ENCODE results near the gene JUN. TPM values are rescaled to one million over a fixed set of nuclear protein-coding genes. Genes with fewer than 3 reads are reported as not detected.

JUN gene
- total RNA-seq (2014; rRNA removed; shearing (Covaris generic)) = 36.6 and 49.7 TPM in 2 replicates

DNA sequence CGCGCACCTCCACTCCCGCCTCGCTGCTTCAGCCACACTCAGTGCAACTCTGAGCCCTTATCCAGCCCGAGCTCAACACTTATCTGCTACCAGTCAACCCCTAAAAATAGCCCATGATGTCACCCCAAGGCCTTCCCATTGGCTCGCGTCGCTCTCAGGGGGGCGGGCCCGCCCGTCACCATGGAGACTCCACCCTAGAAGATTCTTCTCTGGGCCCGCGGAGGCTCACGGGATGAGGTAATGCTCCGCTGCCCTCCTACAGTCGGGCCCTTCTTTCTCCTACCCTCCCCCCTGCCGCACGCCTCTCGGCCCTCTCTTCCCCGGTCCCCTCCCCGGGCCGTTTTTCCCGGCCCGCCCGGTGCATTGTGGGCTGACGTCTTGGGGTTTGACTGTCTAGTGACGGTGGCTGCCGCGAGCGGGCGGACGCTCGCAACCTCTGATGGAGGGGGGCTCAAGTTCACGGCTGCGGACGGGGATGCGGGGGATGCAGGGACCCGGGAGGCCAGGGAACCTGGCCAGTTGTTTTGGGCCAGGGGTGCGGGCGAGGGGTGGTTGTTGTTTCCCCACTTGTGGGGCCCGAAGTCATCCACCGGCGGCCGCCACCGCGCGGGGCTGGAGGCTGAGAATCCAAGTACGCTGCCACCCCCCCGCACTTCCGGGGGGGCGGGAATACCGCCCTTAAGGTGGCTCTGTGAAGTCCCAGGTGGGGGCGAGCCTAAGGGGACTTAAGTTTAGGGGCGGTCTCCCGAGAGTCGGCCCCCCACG is at the start of gene JUN:
TSS of gene JUN (minus strand) at position 55 of the 765 bp plus-strand sequence. CDS start 977 bp downstream, outside the sequence.
- peak; percentile 99 for DNase-seq (ENCODE audit: low read depth)

DNA sequence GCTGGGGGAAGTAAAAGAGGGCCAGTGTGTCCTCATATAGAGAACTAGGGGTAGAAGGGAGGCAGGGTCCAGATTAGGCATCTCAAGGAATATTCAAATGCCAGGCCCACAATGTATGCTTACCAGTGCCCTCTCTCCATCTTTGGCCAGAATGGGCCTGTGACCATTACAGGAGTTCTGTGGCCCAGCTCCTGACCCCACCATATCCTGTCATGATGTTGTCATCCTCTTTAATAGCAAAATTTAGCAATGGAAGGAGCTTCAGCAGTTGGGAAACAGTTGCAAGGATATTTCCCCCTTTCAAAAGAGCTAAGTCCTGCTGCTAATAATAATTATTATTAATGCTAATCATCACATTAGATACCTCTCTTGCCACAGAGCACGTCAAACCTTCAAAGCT is 49.3 kb upstream of the JUN start:
- DNase-seq (ENCODE audit: low read depth) = no peak

DNA sequence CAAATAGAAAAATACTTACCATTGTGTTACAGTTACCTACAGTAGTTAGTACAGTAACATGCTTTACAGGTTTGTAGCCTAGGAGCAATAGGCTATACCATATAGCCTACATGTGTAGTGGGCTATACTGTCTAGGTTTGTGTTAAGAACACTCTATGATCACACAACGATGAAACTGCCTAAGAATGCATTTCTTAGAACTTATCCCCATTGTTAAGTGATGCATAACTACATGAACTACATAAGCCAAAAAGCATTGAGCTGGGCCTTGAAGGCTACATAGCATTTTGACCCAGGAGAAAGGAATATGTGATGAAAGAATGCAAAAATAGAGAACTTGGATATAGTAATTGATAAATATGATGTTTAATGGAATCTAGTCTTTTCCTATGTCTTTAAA is 46.4 kb upstream of the JUN start:
- no peak for DNase-seq (ENCODE audit: low read depth)

GRCh38 chr1:58829866-58830265 is 46.0 kb upstream of the JUN start:
- peak; percentile 49 for DNase-seq (ENCODE audit: low read depth)

DNA sequence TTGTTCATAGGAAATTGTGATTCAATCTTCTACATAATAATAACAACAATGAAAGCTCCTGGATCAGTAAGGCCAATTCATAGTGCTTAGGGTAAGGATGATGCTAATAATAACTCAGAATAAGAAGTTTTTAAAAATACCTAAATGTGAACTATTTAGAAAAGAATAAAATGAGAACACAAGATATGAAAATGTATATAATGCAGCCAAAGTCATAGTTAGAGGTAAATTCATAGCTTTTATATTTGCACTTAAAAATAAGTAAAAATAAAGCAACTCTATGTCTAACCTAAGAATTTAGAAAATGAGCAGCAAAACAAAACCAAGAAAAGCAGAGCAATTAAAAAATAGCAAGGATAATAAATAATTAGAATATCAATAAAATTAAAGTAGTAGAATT is 43.5 kb upstream of the JUN start:
- no peak for DNase-seq (ENCODE audit: low read depth)

DNA sequence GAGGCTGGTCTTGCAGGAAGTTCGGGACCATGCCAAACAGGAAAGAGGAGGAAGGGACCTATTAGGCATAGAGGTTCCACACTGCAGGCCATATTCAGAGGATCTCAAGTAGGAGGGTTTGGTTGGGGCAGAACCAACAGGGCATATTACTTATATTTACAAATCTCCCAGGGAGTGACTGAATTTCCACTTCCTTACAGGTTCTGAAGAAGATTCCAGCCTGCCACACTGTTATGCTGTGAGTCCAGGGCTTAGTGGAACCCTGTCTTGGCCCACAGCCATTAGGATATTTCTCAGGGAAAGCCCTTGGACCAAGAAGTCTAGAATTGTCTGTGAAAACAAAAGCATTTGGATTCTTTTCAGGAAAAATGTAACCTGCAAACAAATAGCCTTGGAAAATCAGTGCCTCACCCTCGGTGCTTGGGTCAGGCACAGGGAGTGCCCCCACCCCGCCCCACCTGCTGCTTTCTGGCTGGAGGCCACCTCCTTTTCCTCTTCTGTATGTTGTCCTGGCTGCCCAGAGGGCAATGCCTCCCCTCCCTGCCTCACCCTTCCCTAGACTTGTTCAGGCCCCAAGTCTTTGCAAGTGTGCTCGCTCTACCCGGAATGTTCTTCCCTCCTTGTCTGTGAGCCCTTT is 41.0 kb upstream of the JUN start:
- no peak for DNase-seq (ENCODE audit: low read depth)

DNA sequence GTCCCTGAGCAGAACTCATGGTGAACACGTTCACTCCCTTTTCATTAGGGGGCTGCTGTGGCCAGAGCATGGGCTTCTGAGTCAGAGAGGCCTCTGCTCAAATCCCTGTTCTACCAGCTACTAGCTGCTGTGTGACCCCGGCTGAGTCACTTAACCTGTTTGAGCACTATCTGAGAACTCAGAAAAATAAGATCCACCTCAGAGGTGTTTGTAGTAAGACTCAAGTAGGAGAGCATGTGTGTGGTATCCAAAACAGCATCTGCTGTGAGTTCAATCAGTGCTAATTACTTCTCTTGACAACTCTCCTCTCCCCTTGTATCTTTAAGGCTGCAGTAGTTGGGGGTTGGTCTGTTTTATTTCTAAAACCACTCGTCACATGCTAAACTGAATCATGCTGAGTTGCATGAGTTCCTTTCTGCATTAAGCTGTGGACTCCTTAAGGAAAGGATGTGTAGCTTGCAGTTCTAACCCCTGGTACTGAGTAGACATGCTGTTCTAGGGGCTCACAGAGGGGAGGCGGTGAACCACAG is 39.7 kb upstream of the JUN start:
- DNase-seq (ENCODE audit: low read depth) = peak; percentile 87

DNA sequence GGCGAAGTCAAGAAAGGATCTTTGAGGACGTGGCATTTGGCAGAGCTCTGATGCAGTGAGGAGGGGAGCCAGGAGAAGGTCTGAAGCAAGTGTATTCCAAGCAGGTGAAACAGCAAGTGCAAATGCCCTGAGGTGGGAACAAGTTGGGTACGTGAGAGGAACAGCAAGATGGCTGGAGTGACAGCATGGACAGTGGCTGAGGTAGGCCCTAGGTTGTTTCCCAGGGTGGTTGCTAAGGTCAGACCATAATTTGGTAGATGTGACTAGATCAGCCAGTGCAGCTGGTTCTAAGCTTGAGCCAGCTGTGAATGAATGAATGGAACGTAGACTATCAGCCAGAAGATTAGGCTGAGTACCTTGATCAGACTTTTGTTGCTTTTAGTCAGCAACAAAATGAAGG is 37.5 kb upstream of the JUN start:
- DNase-seq (ENCODE audit: low read depth) = no peak

- peak; percentile 22 for DNase-seq (ENCODE audit: low read depth)
Observed at GRCh38 chr1:58818976-58819375, 35.1 kb upstream of the JUN start.

GRCh38 chr1:58818075-58818474 is 34.2 kb upstream of the JUN start:
- peak; percentile 92 for DNase-seq (ENCODE audit: low read depth)

DNA sequence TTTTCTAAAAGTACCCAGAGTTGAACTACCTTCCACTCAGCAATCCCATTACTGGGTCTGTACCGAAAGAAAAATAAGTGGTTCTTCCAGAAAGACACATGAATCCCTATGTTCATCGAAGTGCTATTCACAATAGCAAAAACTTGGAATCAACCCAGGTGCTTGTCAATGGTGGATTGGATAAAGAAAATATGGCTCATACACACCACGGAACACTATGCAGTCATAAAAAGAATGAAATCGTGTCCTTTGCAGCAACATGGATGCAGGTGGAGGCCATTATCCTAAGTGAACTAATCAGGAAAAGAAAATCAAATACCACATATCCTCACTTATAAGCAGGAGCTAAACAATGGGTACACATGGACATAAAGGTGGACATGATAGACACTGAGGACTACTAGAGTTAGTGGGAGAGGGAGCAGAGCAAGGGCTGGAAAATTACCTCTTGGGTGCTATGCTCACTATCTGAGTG is 32.9 kb upstream of the JUN start:
- no peak for DNase-seq (ENCODE audit: low read depth)

DNA sequence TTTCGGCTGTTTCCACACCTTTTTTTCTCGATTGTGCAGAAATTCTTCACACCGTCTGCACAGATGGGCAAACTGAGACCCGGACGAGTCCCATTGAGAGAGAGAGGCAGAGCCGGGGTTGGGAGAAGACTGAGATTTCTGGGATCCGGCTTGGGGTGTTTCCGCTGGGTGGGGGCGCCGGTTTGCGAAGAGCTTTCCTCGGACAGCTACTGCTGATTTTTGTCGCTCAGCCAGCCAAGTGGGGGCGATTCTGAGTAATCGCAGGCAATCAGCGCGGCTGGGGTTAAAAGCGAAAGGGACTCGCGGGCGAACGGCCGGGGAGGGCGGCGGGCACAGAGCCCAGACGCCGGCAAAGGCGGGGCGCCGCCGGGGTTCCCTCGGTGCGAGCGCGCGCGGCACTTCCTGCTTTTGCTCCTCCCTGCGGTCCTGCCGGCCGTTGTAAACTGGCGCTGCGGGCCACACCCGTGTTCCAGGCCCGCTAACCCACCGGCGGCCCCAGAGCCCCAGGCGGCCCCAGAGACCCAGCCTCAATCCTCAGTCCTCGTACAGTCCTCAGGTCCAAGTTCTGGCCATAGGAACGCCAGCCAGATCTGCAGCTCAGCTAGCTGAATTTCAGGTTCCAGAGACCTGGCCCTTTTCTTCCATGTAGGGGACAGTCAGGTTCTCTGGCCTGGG is 32.4 kb upstream of the JUN start:
- DNase-seq (ENCODE audit: low read depth) = peak; percentile 94

GRCh38 chr1:58815686-58816071 is 31.8 kb upstream of the JUN start:
- peak; percentile 67 for DNase-seq (ENCODE audit: low read depth)

DNA sequence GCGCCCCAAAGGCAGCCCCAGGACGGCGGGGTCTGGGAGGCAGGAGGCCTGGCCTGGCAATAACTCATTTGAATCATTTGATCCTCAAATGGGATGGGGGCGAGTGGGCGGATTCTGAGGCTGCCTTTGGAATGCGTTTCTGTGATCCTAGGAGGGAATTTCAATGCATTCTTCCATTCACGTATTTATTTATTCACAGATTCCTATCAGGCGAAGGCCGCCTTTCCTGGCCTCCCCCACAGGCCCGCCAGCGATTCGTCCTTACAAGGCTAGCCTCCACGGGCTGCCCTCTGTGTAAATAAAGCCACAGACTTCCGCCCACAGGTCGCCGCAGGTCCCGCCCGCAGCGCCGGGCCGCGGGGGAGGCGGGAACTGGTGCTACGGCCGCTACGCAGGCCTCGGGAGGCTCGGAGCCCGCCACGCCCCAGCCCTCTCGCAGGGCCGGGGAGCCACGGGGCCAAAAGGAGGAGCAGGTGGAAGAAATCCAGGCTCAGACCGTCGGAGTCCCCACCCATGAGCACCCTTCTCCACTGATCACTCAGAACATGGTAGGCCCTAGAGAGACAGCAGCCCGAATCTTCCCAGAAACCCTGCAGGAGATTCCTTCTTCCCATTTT is 31.3 kb upstream of the JUN start:
- DNase-seq (ENCODE audit: low read depth) = peak; percentile 99

DNA sequence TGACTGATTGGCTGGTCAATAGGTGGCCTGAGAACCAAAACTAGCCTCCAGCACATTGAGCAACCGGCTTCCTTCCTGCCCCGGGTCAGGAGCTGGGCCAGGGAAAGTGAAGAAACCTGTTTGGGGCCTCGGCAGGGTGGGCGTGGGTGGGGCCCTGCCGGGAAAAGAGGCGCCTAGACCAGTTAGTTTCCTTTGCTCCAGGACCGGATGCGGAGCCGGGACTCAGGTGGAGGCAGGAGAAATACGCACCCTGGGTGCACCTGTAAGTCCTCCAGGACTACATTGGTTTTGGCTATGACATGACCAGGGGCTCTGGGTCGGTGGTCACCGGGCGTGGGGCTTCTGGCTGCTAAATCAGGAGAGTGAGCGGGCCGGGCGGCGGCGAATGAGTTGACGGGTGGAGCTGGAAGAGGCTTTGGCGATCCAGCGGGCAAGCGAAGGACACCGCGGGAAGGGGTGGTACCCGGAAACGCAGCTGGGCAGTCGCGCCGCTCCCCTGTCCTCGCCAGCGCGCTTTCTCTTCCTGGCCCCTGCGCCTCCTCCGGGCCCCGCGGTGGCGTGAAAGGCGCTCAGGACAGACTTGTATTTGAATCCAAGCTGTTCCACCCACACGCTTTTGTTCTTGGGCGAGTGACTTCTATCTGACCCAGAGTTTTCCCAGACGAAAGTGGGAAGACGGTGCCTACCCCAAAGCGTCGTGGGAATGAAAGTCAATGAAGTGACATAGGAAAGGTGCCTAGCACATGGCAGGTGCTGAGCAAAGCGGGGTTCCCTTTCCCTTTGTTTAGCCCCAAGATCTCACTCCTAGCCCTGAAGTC is 30.6 kb upstream of the JUN start:
- no peak for DNase-seq (ENCODE audit: low read depth)

GRCh38 chr1:58813801-58814200 is 30.0 kb upstream of the JUN start:
- DNase-seq (ENCODE audit: low read depth) = no peak

- DNase-seq (ENCODE audit: low read depth) = peak; percentile 77
Observed at GRCh38 chr1:58813361-58813760, 29.5 kb upstream of the JUN start.

- no peak for DNase-seq (ENCODE audit: low read depth)
Observed at GRCh38 chr1:58812926-58813325, 29.1 kb upstream of the JUN start.

- no peak for DNase-seq (ENCODE audit: low read depth)
Observed at GRCh38 chr1:58812468-58812867, 28.6 kb upstream of the JUN start.

DNA sequence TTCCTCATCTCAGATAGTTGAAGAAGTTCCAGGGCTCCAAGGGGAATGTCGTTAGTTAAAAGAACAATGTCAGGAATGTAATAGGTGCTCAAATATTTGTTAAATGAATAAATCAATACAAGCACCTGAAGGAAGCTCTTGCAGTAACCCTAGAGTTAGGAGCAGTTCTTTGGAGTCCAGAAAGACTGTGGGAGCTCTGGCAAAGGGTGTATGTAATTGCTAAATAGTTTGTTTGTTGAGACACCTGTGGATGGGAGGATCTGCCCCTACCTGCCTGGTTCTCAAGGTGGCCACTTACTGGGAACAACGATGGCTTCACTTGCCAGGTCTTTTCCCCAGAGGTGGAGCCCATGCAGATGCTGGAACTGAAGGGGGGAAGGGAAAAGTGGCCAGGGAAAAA is 27.5 kb upstream of the JUN start:
- no peak for DNase-seq (ENCODE audit: low read depth)

DNA sequence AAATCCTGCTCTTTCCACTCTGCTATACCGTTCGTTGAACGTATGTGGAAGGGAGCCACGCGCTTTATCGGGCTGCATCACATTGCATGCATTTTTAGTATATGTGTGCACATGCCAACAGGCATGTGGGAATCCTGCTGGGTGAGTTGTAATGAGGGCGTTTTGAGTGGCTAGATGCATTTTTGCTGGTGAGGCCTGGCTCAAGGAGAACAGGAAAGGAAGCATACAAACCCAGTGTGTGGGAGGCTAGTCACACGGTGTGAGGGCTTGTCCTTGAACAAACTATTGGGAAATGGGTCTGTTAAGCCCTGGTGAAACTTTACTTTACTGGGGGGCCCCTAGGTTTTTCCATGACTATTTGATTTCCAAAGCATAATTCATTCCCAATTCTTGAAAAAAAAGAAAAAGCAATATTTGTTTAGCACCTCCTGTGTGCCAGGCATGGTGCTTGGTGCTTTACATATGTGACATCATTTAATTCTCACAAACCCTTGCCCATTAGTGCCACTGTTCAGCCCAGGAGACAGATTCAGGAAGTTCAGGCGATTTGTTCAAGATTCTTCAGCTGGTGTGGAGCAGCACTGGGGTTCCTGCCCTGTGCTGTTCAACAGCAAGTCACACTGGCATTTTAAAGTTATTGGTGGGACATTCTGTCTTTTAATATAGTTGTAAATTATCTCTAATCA is 25.6 kb upstream of the JUN start:
- peak; percentile 36 for DNase-seq (ENCODE audit: low read depth)
